DMS153 treated with DMSO at 0.1 percent for 48 hours (cell line): ENCODE results near the gene ZCCHC24.

Experiments
- DNase-seq: peaks from one replicate; lab custom pipeline; 2025; ENCODE audit not compliant: unreplicated experiment; lab: John Stamatoyannopoulos, UW

Gene ZCCHC24

GRCh38 chr10:79372871-79373270 is 72.6 kb downstream of the ZCCHC24 start:
- DNase-seq = no peak

- no peak for DNase-seq
Observed at GRCh38 chr10:79367426-79368189, 77.8 kb downstream of the ZCCHC24 start.

- no peak for DNase-seq
Observed at GRCh38 chr10:79361726-79362397, 83.6 kb downstream of the ZCCHC24 start.

- no peak for DNase-seq
Observed at GRCh38 chr10:79360499-79361342, 84.7 kb downstream of the ZCCHC24 start.

- DNase-seq = no peak
Observed at GRCh38 chr10:79359816-79360498, 85.5 kb downstream of the ZCCHC24 start.

- DNase-seq = no peak
Observed at GRCh38 chr10:79358811-79359210, 86.6 kb downstream of the ZCCHC24 start.

GRCh38 chr10:79357180-79357579 is 88.2 kb downstream of the ZCCHC24 start:
- DNase-seq = no peak

GRCh38 chr10:79356104-79356503 is 89.3 kb downstream of the ZCCHC24 start:
- no peak for DNase-seq

GRCh38 chr10:79355420-79356017 is 89.9 kb downstream of the ZCCHC24 start:
- no peak for DNase-seq

GRCh38 chr10:79354615-79355014 is 90.8 kb downstream of the ZCCHC24 start:
- DNase-seq = no peak

- DNase-seq = no peak
Observed at GRCh38 chr10:79354141-79354540, 91.3 kb downstream of the ZCCHC24 start.

GRCh38 chr10:79353726-79354125 is 91.7 kb downstream of the ZCCHC24 start:
- DNase-seq = no peak

- DNase-seq = no peak
Observed at GRCh38 chr10:79353000-79353406, 92.4 kb downstream of the ZCCHC24 start.

- DNase-seq = no peak
Observed at GRCh38 chr10:79352035-79352877, 93.2 kb downstream of the ZCCHC24 start.

- no peak for DNase-seq
Observed at GRCh38 chr10:79351332-79351731, 94.1 kb downstream of the ZCCHC24 start.

- no peak for DNase-seq
Observed at GRCh38 chr10:79350407-79351154, 94.8 kb downstream of the ZCCHC24 start.

- no peak for DNase-seq
Observed at GRCh38 chr10:79349766-79350406, 95.5 kb downstream of the ZCCHC24 start.

- no peak for DNase-seq
Observed at GRCh38 chr10:79349072-79349491, 96.3 kb downstream of the ZCCHC24 start.

- no peak for DNase-seq
Observed at GRCh38 chr10:79348640-79348988, 96.8 kb downstream of the ZCCHC24 start.
